Pulmonary artery endothelial cell (primary cell): ENCODE measurements around the gene ITIH1. TPM values are rescaled to one million over a fixed set of nuclear protein-coding genes. Genes with fewer than 3 reads are reported as not detected.
A peak's percentile ranks its signal among the peaks of the same experiment; 100 is the strongest.
"Not testable (repeated sequence)": the region's sequence is repeated elsewhere in the genome, so short reads cannot be mapped to it uniquely, and the experiment has no call there.

Source experiments
- DNase-seq: peaks from one replicate; pipeline ENCODE4 v3.0.0-alpha.2; 2011; ENCODE audit warnings: low read depth, low spot score
- total RNA-seq: library from RNA; depleted of rRNA; stranded (reverse); fragments of >200 nt; gene quantifications from 2 replicates; pipeline ENCODE4 v1.2.3, GENCODE V29; 2014

Gene ITIH1
- not detected in 2 replicates for total RNA-seq

GRCh38 chr3:52777127-52777958 lies at the start of gene ITIH1:
ITIH1 (plus strand) TSS chr3:52777599; CDS start chr3:52777616, 17 bp downstream.
- DNase-seq, result no peak

GRCh38 chr3:52728753-52729152 lies 48.6 kb upstream of the ITIH1 start:
- not testable (repeated sequence) for DNase-seq

DNA sequence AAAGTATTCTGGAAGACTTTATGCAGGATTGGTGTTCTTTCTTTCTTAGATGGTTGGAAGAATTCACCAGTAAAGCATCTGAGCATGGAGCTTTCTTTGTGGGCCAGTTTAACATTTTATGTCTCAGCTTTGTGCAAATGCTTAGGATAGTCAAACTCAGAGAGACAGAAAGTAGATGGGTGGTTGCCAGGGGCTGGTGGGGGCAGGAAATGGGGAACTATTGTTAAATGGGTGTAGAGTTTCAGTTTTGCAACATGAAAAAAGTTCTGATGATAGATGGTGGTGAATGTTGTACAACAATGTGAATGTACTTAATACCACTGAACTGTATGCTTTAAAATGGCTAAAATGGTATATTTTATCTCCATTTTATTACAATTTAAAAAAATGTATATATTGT lies 46.7 kb upstream of the ITIH1 start:
- no peak for DNase-seq

DNA sequence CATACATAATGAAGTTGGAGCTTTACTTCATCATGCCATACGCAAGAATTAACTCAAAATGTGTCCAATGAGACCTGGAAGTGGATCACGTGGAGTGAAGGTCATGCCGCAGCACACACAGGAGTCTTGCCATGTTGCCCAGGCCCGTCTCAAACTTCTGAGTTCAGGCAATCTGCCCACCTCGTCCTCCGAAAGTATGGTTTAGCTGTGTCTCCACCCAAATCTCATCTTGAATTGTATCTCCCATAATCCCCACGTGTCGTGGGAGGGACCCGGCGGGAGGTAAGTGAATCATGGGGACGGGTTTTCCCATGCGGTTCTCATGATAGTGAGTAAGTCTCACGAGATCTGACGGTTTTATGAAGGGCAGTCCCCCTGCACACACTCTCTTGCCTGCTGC lies 45.8 kb upstream of the ITIH1 start:
- DNase-seq, result no peak

- no peak for DNase-seq
These were observed 44.0 kb upstream of the ITIH1 start for GRCh38 chr3:52733256-52733891.

- no peak for DNase-seq
These were observed 37.7 kb upstream of the ITIH1 start for GRCh38 chr3:52739730-52740129.

DNA sequence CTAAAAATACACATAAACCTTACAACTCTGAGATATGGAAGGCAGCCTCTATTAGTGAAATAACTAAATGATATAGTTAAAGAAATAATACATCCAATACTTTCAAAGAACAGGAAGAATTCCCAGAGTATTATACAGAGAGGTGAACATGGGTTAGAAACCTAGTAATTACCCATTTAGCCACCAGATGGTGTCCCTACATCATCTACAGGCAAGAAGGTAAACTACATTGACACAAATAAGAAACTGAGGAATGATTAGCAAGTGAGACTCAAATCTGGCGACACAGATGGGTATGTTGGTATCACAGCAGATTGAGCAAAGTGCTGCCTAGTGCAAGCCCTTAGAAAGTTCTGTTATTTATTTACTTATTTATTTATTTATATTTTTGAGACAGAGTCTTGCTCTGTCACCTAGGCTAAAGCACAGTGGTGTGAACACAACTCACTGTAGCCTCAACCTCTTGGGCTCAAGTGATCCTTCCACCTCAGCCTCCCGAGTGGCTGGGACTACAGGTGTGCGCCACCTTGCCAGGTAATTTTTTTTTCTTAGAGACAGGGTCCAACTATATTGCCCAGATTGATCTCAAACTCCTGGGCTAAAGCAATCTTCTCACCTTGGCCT lies 34.9 kb upstream of the ITIH1 start:
- no peak for DNase-seq

- DNase-seq, result no peak
These were observed 34.2 kb upstream of the ITIH1 start for GRCh38 chr3:52743152-52743551.

DNA sequence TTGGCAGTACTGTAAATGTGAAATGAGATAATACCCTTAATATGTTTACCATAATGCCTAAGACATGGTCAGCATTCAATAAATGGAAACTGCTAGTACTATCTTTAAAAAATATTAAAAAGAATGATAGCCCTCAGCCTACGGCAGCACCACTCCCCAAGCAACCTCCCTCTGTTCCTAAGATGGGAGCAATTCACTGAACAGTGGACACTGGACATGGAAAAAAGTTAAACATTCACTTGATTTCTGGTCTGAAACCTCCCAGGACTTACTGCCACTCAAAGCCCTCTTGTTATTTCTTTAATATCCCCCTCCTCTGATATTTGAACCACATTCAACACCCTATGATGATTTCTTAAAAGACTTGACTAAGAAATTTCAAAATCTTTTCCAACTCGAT lies 33.7 kb upstream of the ITIH1 start:
- no peak for DNase-seq

- DNase-seq, result no peak
These were observed 25.2 kb upstream of the ITIH1 start for GRCh38 chr3:52752045-52752660.

- DNase-seq, result no peak
These were observed 23.0 kb upstream of the ITIH1 start for GRCh38 chr3:52754373-52754772.

GRCh38 chr3:52756141-52756540 lies 21.3 kb upstream of the ITIH1 start:
- DNase-seq, result no peak

DNA sequence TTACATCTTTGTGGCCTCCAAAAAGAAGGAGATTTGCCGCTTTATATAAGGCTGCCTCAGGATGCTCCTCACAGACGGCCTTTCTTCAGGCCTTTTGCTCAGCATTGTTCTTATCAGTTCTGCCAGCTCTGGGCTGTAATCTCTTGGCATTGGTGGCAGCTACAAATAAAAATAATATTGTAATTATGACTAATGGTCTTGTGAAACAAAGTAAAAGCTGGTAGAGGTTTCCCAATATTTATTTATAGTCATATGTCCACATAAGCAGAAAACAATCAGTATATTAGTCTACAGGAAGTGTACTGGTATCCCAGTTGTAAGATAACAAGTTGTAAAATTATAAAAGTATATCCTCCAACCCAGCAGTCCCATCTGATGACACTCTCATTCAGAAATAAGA lies 13.9 kb upstream of the ITIH1 start:
- peak; percentile 76 for DNase-seq

DNA sequence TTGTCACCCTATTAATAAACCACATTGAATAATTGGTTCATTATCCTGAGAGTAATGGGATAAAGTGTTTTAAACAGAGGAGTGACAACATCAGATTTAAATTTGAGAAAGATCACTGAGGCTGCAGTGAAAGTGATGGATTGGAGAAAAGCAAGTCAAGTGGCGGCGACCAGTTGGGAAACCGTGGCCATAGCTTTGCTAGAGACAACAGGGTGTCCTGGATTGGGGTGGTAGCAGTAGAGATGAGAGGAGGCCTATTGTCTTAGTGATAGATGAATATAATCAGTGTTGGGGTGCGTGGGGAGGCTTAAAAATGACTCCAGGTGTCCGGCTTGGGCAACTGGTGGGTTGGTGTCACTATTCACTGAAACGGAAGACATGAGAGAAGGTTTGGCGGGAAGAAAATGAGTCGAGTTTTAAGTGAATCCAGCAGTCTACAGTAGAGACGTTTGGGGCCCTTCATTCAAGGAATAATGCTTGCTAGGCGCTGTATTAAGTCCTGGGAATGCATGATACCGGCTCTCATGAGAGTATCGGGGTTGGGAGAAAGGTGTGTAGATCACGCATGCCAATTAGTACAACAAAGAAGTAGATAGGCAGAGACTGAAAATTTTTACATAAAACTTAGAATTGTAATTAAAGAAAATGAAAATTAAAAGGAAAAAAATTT lies 7.5 kb upstream of the ITIH1 start:
- DNase-seq, result no peak

- DNase-seq, result peak; percentile 61
These were observed 6.7 kb upstream of the ITIH1 start, which contains the start of gene NEK4 for GRCh38 chr3:52770496-52771333. NEK4 (minus strand) TSS chr3:52770940; CDS start chr3:52770746, 194 bp downstream.

DNA sequence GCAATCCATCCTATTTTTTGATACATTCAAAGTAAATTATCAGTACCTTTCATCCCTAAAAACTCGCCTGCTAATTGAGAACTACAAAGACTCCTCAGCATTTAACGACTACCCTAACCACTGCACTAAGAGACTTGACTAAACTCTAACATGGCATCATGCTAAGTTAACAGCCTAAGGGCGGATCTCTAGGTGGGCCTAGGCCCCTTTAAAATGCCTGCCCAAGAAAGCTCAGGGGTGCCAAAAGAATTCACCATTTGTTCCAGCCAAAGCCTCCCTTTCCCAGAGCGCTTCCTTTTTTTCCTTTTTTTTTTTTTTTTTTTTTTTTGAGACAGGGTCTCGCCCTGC lies 6.1 kb upstream of the ITIH1 start:
- no peak for DNase-seq

- DNase-seq, result no peak
These were observed 5.7 kb upstream of the ITIH1 start for GRCh38 chr3:52771702-52772101.

GRCh38 chr3:52773361-52774065 lies 3.9 kb upstream of the ITIH1 start:
- no peak for DNase-seq

DNA sequence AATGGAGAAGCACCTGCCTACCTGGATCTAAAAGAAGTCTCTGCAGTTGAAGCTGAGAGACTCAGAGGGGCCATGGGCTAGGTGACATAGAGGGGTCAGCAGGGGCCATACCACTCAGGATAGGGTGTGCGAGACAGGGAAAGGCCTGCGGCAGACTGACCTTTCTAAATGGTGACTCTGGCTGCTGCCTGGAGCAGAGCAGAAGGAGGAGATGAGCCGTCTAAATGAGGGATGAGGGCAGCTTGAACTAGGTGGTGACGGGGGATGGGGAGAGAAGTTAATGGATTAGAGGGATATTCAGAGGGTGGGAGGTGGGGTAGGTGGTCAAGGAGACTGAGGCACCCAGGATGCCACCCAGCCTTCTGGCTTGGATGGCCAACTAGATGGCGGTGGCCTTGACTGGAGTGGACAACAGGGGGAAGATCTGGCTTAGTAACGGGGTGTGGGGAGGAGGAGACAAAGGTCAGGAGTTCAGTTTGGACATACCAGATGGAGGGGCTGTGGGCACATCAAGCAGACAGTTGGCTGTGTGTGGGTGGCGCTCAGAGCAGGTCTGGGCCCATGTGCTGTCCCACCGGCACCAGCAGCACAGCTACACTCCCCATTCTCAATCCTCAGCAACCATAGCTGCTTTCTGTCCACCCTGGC lies 3.2 kb upstream of the ITIH1 start:
- DNase-seq, result no peak
